ENCODE measurements around the gene MND1.
"Not testable (repeated sequence)": the region's sequence is repeated elsewhere in the genome, so short reads cannot be mapped to it uniquely, and the experiment has no call there.

MND1 gene

GRCh38 chr4:153440475-153440874 lies 96.0 kb downstream of the MND1 start:
- DNase-seq (ENCODE audit: low spot score): no peak

- DNase-seq (ENCODE audit: low spot score): no peak
These were observed 102.9 kb downstream of the MND1 start for GRCh38 chr4:153447175-153447905.

DNA sequence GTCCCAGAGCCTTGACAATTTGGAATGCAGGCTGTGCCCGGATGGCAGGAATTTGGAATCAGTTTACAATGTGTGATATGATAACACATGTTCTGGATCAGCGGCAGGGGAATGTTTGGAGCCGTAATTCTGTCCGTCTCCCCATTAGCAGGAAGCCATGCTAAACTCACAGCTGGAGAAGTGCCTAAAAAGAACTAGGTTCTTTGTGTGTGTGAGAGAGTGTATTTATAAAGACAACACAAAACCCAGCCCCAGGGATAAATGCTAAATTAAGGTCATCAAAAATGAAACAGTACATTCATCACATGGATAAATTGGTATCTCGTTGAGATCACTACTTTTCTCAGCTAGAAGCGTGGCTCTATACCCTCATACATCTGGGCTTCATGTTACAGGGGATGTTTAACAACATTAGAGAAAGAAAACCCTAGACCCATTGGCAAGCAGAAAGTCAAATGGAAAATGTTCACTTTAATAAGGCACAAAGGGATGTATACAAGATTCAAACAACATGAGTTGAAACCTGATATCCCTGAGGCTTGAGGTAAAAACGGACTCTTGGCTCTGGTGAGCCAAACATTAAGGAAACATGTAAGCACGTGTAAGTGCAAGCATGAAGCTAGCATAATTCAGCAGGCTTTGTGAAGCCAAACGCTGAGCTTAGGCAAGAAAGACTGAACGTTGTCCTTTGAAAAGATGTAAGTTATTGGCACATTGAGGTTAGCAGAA lies 103.7 kb downstream of the MND1 start:
- no peak for DNase-seq (ENCODE audit: low spot score)

- no peak for DNase-seq (ENCODE audit: low spot score)
These were observed 104.8 kb downstream of the MND1 start for GRCh38 chr4:153449338-153449737.

- DNase-seq (ENCODE audit: low spot score): no peak
These were observed 106.0 kb downstream of the MND1 start for GRCh38 chr4:153450544-153450917.

DNA sequence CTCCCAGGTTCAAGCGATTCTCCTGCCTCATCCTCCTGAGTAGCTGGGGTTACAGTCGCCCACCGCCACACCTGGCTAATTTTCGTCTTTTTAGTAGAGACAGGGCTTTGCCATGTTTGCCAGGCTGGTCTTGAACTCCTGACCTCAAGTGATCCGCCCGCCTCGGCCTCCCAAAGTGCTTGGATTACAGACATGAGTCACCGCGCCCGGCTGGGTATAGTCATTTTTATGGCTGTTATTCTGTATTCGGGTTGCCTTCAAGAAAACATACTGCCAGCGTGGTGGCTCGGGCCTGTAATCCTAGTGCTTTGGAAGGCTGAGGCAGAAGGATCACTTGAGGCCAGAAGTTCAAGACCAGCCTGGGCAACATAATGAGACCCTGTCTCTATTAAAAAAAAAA lies 106.7 kb downstream of the MND1 start:
- not testable (repeated sequence) for DNase-seq (ENCODE audit: low spot score)

DNA sequence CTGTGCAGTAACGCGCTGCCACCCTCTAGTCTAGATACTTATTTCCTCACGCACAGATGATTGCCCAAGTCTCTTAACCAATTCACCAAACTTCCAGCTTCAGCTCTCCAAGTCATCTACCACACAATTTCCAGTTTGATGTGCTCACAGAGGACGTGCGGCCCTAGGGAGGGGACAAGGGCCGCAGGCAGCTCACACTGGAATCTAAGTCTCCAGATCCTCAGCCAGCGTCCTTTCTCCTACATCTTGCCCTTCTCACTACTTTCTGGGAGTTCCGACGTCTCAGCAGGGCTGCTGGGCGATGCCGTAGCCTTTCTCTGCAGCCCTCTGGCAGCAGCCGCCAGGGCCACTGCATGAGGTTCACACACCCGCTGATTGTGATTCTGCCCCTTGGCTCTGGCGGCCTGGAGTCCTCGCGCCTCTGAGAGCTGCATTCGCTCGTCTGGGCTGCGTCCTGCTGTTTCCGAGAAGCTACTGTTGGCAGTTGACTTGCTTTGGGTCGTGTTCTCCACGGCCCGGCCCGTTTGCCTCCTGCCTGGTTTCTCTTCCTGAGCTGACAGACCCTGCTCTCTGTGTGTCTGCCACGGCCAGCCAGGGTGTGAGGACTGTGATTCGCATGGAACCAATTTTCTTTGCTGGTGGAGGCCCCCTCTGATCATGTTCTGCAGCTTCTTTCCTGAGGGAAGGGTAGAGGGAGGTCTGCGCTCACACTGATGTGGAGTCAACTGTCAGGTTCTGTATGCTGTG lies 107.6 kb downstream of the MND1 start:
- DNase-seq (ENCODE audit: low spot score): peak; percentile 70

DNA sequence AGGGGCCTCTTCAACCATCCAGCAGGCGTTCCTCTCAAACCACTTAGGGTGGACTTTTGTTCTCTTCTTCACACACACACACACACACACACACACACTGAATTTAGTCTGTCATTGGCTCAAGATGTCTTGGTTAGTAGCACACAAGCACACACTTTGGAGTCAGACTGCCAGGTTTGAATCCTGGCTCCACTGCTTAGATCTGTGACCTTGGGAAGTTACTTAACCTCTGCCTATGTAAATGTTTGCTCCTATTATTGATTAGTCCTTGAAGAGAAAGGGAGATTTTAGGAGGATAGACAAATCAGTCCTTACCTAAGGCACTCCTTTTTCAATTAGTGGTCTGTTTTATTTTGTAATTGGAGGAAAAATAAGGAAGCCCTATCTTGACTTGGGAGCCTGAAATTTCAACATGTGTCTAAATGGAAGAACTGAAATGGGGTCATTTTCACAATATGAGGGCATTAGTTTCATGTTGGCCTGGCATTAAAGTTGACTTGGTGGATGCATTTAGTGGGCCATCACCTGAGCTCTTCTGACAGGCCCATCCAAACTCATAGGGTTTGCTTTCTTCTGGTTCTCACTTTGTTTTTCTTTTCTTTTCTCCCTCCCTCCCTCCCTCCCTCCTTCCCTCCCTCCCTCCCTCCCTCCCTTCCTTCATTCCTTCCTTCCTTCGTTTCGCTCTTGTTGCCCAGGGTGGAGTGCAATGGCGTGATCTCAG lies 108.3 kb downstream of the MND1 start:
- no peak for DNase-seq (ENCODE audit: low spot score)

- DNase-seq (ENCODE audit: low spot score): no peak
These were observed 108.9 kb downstream of the MND1 start for GRCh38 chr4:153453402-153453801.

- no peak for DNase-seq (ENCODE audit: low spot score)
These were observed 114.5 kb downstream of the MND1 start for GRCh38 chr4:153458969-153459368.

DNA sequence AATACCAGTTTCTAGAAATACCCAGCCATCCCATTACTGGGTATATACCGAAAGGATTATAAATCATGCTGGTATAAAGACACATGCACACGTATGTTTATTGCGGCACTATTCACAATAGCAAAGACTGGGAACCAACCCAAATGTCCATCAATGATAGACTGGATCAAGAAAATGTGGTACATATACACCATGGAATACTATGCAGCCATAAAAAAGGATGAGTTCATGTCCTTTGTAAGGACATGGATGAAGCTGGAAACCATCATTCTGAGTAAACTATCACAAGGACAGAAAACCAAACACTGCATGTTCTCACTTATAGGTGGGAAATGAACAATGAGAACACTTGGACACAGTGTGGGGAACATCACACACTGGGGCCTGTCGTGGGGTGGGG lies 117.1 kb downstream of the MND1 start:
- not testable (repeated sequence) for DNase-seq (ENCODE audit: low spot score)

DNA sequence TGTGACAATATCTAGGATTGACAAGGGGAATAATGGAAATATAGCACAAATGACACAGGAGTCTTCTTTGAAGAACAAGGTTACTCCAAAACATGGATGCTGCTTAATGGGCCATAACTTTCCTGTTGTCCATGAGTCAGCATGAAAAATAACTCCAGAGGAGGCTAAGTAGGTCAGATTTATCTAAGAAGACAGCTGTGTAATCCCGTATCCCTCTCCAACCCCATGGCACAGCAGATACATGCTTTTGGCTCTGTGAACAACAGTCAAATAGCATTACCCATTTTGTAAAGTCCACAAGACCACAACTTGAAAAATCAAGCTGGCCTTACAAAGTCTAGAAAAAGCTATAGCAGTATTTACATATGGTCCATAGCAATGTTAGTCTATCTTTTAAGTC lies 119.6 kb downstream of the MND1 start:
- DNase-seq (ENCODE audit: low spot score): no peak

All from ecto neural progenitor cell (in vitro differentiated cells).